Measurements from ENCODE around the gene LAMA1.
"Not testable (repeated sequence)": the region's sequence is repeated elsewhere in the genome, so short reads cannot be mapped to it uniquely, and the experiment has no call there.

LAMA1 gene

GRCh38 chr18:6949800-6950586, 167.6 kb downstream of the LAMA1 start:
- DNase-seq (ENCODE audit: low read depth in 2 of 2): no peak

- no peak for DNase-seq (ENCODE audit: low read depth in 2 of 2)
These were observed 169.1 kb downstream of the LAMA1 start for GRCh38 chr18:6948281-6949055.

GRCh38 chr18:6947338-6948030, 170.1 kb downstream of the LAMA1 start:
- DNase-seq (ENCODE audit: low read depth in 2 of 2): no peak

- no peak for DNase-seq (ENCODE audit: low read depth in 2 of 2)
These were observed 174.5 kb downstream of the LAMA1 start for GRCh38 chr18:6943143-6943542.

- no peak for DNase-seq (ENCODE audit: low read depth in 2 of 2)
These were observed 174.9 kb downstream of the LAMA1 start for GRCh38 chr18:6942742-6943141.

- DNase-seq (ENCODE audit: low read depth in 2 of 2): no peak
These were observed 175.6 kb downstream of the LAMA1 start for GRCh38 chr18:6941996-6942395.

GRCh38 chr18:6940451-6940850, 177.1 kb downstream of the LAMA1 start:
- no peak for DNase-seq (ENCODE audit: low read depth in 2 of 2)

GRCh38 chr18:6939972-6940371, 177.6 kb downstream of the LAMA1 start:
- no peak for DNase-seq (ENCODE audit: low read depth in 2 of 2)

- DNase-seq (ENCODE audit: low read depth in 2 of 2): not testable (repeated sequence)
These were observed 179.2 kb downstream of the LAMA1 start for GRCh38 chr18:6938403-6938802.

- no peak for DNase-seq (ENCODE audit: low read depth in 2 of 2)
These were observed 179.6 kb downstream of the LAMA1 start for GRCh38 chr18:6938003-6938402.

GRCh38 chr18:6934859-6935258, 182.7 kb downstream of the LAMA1 start:
- no peak for DNase-seq (ENCODE audit: low read depth in 2 of 2)

GRCh38 chr18:6929370-6930102, 188.1 kb downstream of the LAMA1 start:
- DNase-seq (ENCODE audit: low read depth in 2 of 2): no peak

- DNase-seq (ENCODE audit: low read depth in 2 of 2): no peak
These were observed 189.2 kb downstream of the LAMA1 start for GRCh38 chr18:6928359-6928758.

GRCh38 chr18:6927153-6927552, 190.4 kb downstream of the LAMA1 start:
- DNase-seq (ENCODE audit: low read depth in 2 of 2): no peak

- DNase-seq (ENCODE audit: low read depth in 2 of 2): no peak
These were observed 194.4 kb downstream of the LAMA1 start for GRCh38 chr18:6923220-6923619.

- no peak for DNase-seq (ENCODE audit: low read depth in 2 of 2)
These were observed 196.0 kb downstream of the LAMA1 start for GRCh38 chr18:6921571-6921970.

GRCh38 chr18:6920099-6920955, 197.3 kb downstream of the LAMA1 start:
- DNase-seq (ENCODE audit: low read depth in 2 of 2): no peak

GRCh38 chr18:6917072-6917471, 200.5 kb downstream of the LAMA1 start:
- no peak for DNase-seq (ENCODE audit: low read depth in 2 of 2)

GRCh38 chr18:6901286-6901926, 216.2 kb downstream of the LAMA1 start:
- DNase-seq (ENCODE audit: low read depth in 2 of 2): no peak

GRCh38 chr18:6891788-6892187, 225.8 kb downstream of the LAMA1 start:
- no peak for DNase-seq (ENCODE audit: low read depth in 2 of 2)
